Bronchial epithelial cell (primary cell): ENCODE measurements around the gene TENT4B. TPM values are rescaled to one million over a fixed set of nuclear protein-coding genes. Genes with fewer than 3 reads are reported as not detected.

Experiments
- DNase-seq: peaks from one replicate; pipeline ENCODE4 v3.0.0-alpha.2; 2010; ENCODE audit warnings: low read depth
- FAIRE-seq: peaks from 2 replicates; lab custom pipeline; 2011; peaks lifted over from hg19 to GRCh38; lab: Jason Lieb, UNC
- H3K27me3 ChIP-seq: 2 replicates; pipeline ENCODE4 v1.5.1; 2011; ENCODE audit warnings: low read length; ENCODE audit not compliant: control insufficient read depth, insufficient read depth
- H3K36me3 ChIP-seq: 2 replicates; pipeline ENCODE4 v1.5.1; 2011; ENCODE audit warnings: low read length; ENCODE audit not compliant: control insufficient read depth, insufficient read depth
- H3K4me3 ChIP-seq: 2 replicates; pipeline ENCODE4 v1.5.1; 2011; ENCODE audit warnings: mild to moderate bottlenecking, low read depth, low read length, control low read depth
- total RNA-seq: library from RNA; depleted of rRNA; stranded (reverse); fragments of >200 nt; gene quantifications from 2 replicates; pipeline ENCODE4 v1.2.1, GENCODE V29; 2014
- TF ChIP-seq, protein P1 (sequence below): IDR thresholded peaks from 2 replicates; pipeline ENCODE4 v1.5.1; 2011; ENCODE audit warnings: mild to moderate bottlenecking, moderate library complexity, low read length, control low read depth, inconsistent platforms; ENCODE audit not compliant: insufficient read depth, severe bottlenecking

The TENT4B gene
- total RNA-seq, 1 donor from 2014 or later, result 9.2 TPM

DNA sequence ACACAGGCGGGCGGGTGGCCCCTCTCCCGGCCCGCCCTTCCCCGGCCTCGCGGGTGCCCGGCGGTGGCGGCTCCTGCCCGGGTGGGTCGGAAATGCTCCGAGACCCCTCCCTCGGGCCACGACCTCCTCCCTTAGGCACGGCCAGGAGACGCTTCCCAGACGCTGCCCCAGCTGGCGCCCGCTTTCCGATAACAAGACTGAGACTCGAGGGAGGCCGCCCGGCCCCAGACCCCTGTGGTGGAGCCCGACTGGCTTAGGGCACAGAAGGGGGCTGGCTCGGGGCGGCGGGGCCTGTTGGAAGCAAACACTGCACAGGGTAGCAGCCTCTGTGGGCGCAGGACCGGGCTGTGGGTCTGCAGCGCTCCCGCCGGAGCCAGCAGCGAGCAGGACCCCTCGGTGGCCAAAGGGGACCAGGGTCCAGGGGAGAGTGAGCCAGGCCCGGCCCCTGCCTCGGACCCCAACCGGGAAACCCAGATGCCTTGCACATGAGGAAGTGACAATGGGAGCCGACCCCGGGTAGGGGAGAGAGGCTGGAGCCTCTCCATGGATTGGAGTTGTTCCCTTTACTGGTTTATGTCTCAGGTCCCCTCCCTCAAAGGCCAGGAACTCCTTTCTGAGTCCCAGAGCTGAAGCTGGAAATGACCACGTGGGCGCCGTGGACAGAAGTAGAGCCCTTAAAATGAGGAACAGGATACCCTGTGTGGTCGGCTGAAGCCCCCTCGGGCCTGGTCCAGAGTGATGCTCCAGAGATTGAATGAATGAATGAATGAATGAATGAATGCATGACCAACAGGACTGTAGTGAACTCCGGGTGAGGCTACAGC is 93.4 kb downstream of the TENT4B start:
- TF ChIP-seq, protein P1, sequence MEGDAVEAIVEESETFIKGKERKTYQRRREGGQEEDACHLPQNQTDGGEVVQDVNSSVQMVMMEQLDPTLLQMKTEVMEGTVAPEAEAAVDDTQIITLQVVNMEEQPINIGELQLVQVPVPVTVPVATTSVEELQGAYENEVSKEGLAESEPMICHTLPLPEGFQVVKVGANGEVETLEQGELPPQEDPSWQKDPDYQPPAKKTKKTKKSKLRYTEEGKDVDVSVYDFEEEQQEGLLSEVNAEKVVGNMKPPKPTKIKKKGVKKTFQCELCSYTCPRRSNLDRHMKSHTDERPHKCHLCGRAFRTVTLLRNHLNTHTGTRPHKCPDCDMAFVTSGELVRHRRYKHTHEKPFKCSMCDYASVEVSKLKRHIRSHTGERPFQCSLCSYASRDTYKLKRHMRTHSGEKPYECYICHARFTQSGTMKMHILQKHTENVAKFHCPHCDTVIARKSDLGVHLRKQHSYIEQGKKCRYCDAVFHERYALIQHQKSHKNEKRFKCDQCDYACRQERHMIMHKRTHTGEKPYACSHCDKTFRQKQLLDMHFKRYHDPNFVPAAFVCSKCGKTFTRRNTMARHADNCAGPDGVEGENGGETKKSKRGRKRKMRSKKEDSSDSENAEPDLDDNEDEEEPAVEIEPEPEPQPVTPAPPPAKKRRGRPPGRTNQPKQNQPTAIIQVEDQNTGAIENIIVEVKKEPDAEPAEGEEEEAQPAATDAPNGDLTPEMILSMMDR, result no peak
- no peak for DNase-seq

DNA sequence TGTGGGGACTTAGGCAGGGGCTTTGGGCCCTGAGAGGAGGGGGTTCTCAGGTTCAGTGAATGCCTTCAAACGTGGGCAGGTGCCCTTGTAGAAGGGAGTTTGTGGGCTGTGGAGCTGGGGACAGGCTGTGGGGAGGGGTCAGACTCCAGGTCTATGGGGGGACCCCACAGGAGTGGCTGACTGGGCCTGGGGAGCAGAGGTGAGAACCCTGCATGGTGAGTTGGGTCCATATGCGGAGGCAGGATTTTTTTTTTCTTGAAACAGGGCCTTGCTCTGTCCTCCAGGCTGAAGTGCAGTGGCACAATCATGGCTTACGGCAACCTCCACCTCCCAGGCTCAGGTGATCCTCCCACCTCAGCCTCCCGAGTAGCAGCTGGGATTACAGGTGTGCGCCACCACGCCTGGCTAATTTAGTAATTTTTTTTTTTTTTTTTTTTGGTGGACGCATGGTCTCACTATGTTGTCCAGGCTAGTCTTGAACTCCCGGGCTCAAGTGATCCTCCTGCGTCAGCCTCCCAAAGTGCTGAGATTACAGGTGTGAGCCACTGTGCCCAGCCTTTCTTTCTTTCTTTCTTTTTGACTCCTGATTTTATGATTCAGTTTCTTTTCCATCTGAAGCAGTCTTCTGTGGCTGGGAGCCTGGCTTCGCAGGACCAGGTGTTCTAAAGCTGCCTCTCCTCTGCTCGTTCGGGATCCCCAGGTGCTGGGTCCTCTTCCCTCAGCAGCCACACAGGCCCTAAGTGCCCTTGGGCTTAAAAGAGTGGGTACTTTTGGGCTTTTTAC is 94.2 kb downstream of the TENT4B start:
- Histone ChIP-seq H3K27me3 (no peaks in the 10 kb centered on the region), H3K4me3 (no peak overlapping the region), H3K36me3 (no peaks in the 10 kb centered on the region)
- DNase-seq (no peak), FAIRE-seq (no peak)
- TF ChIP-seq, protein P1, result no peak

More for the DNA sequence above, 93.4 kb downstream of the TENT4B start:
- no peak for FAIRE-seq
- Histone ChIP-seq H3K27me3 (no peaks in the 10 kb centered on the region), H3K4me3 (peak overlapping the region; percentile 65), H3K36me3 (no peaks in the 10 kb centered on the region)

DNA sequence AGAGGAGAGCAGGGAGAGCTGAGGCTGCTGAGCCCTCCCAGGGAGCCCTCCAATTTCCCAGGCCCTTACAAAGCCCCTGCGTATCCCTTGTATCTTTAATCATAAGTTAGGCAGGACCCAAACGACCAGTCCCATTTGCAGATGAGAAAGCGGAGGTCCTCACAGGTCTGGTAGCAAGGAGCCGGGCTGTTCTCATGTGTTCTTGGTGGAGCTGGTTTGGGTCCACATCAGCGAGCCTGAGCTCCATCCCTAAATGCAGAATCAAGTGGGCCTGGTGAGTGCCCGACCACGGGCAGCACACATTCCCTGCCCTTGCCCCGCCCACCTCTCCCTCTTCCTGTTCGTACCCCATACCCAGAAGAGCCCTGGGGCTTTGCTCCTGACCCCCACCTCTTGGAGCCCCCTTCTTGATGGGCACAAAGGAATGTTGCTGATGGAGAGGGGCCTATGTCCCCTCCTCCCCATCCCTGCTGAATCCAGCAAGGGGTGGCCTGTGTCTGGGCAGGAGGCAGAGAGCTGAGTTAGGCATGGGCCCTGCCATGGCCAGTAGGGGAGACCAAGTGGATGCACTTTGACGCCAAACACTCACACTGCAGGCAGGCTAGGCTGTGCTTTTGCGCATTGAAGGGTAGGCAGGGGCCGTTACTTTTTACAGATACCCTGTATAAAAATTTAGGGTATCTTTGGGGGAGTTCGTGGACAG is 95.0 kb downstream of the TENT4B start:
- no peak for FAIRE-seq
- TF ChIP-seq, protein P1, result no peak
- Histone ChIP-seq H3K27me3 (no peaks in the 10 kb centered on the region), H3K36me3 (no peaks in the 10 kb centered on the region), H3K4me3 (no peak overlapping the region)
- DNase-seq, result no peak

DNA sequence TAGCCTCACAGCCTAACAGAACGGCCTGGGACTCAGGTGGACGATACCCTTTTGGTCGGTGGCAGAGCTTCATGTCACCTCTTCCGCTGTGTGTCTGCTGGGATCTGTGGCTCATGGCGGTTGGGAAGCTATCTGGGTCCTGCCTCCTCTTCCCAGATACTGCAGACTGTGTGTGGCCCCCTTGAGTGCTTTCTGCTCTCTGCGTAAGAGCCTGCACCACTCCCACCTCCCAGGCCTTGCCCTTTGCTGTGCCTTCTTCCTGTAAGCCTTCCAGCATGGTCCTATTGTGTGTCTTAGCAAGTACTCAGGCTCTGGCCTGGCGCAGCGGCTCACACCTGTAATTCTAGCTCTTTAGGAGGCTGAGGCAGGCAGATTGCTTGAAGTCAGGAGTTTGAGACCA is 95.7 kb downstream of the TENT4B start:
- TF ChIP-seq, protein P1, result no peak
- H3K36me3 ChIP-seq, result no peaks in the 10 kb centered on the region
- DNase-seq, result no peak
- no peaks in the 10 kb centered on the region for H3K27me3 ChIP-seq
- no peak for FAIRE-seq
- H3K4me3 ChIP-seq, result no peak overlapping the region

DNA sequence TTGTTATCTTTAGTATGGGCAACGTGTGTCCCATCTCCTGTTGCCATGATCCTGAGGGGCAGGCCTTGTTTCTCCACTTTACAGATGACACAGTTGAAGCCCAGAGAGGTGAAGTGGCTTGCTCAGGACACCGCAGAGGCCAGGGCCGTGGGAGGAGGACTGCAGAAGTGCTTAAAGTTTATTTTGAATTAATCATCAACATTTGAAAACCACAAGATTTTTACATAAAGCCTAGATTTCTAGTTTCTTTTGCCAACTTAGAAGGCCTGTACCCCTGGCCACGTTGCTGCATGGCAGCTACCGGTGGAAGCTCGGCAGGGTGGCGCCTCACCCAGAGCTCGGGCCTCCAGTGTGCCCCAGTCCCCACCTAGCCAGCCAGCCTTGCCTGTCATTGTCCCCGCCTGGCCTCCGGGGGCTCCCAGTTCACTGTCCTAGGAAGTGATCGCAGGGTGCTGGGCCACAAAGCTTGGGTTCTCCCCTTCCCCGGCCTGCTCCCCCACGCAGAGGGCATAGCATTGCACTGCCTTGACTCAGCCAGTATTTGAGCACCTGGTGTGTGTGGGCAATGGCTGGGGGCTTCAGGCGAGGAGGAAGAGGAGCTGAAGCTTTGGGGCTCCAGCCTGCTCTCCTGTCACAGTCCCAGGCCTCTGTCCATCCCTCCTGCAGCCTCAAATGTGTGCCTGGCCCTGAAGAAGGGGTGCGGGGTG is 98.4 kb downstream of the TENT4B start:
- Histone ChIP-seq H3K27me3 (no peaks in the 10 kb centered on the region), H3K36me3 (no peaks in the 10 kb centered on the region), H3K4me3 (no peak overlapping the region)
- TF ChIP-seq, protein P1, result no peak
- no peak for FAIRE-seq
- peak; percentile 53 for DNase-seq
